Psoas muscle (tissue), 8 donors: Measurements from ENCODE around the gene GNG7. TPM values are rescaled to one million over a fixed set of nuclear protein-coding genes. Genes with fewer than 3 reads are reported as not detected.

Experiments
- ATAC-seq, 4 donors: fragments of 200-7000 bp; cut with Tn5 transposase; one replicate each; pipeline ENCODE4 v1.9.1; 2020; ENCODE audit warnings: moderate library complexity in 3 of 4, mild to moderate bottlenecking in 2 of 4
- DNase-seq, 2 donors: peaks; one replicate each; pipeline ENCODE4 v3.0.0-alpha.2; 2020
- H3K27ac ChIP-seq: fragments of 200-600 bp; one replicate; pipeline ENCODE4 v1.8.0; 2022
- H3K27me3 ChIP-seq, 3 donors: fragments of 200-600 bp in 1 of 3; one replicate each; pipeline versions ENCODE4 v1.6.1 to v1.8.0; 2013 to 2022; ENCODE audit warnings: low read length in 2 of 3, mild to moderate bottlenecking in 2 of 3, moderate library complexity in 1 of 3; ENCODE audit not compliant: insufficient read depth in 3 of 3
- H3K36me3 ChIP-seq, 2 donors: fragments of 200-600 bp in 1 of 2; one replicate each; pipeline versions ENCODE4 v1.6.1 to v1.8.0; 2013 to 2022; ENCODE audit warnings: low read depth in 1 of 2, mild to moderate bottlenecking in 1 of 2, moderate library complexity in 1 of 2; ENCODE audit not compliant: insufficient read depth in 1 of 2
- H3K4me1 ChIP-seq: fragments of 200-600 bp; one replicate; pipeline ENCODE4 v1.8.0; 2022
- H3K4me3 ChIP-seq: fragments of 200-600 bp; one replicate; pipeline ENCODE4 v1.8.0; 2022; ENCODE audit warnings: mild to moderate bottlenecking
- H3K9me3 ChIP-seq: fragments of 200-600 bp; one replicate; pipeline ENCODE4 v1.8.0; 2022
- CTCF ChIP-seq: fragments of 200-600 bp; IDR thresholded peaks from one replicate; pipeline ENCODE4 v1.8.0; 2022; ENCODE audit warnings: antibody characterized with exemption
- WGBS, 3 donors: extraction: QIAGEN DNeasy Blood & Tissue Kit; methylation state at CpG; one replicate each; pipeline versions ENCODE4 v1.1.6 to v1.1.7; 2013; 5-methylcytosine and 5-hydroxymethylcytosine counted together
- intact Hi-C, 2 donors: fragments of 100-400 bp; cut with DNase I; formaldehyde crosslinking; loops; one replicate each; pipeline versions ENCODE4 v1.11.0 to v1.14.2; 2022
- polyA plus RNA-seq, 3 donors: library from polyadenylated mRNA; stranded (reverse); fragments of 200-250 nt; gene quantifications; one replicate each; pipeline ENCODE4 v1.2.3, GENCODE V29; 2013
- total RNA-seq, 4 donors: library from RNA; stranded (reverse); fragmentation: NEBNext Ultra II Directional in 2 of 4; extraction: Animal tissue kit (Norgen Biotek cat#: 25700) in 2 of 4; gene quantifications; one replicate each; pipeline versions ENCODE4 v1.2.1 to v1.2.4, GENCODE V29; 2021 to 2023
- donor health status: healthy with polysubstance abuse.
- donor health status: DM: no; HTN: no; CAD: no; lungs with moderate emphysema.
- donor health status: Bipolar disorder and iron deficiency.
- donor health status: healthy.
- donor health status: DM: yes; HTN: yes; CAD: no.
- donor health status: DM: no; HTN: no; CAD: no.
- donor health status: DM: no; HTN: no; CAD: no.
- donor health status: DM: yes; HTN: yes; CAD: no.

Gene GNG7
- total and polyA plus RNA-seq, 7 donors: 0.48 to 5.4 (median 1.2) TPM

GRCh38 chr19:2728783-2729387 lies 26.4 kb upstream of the GNG7 start:
- ATAC-seq: no peak
- DNase-seq: no peak
- H3K4me1 ChIP-seq: no peaks in the 10 kb centered on the region
- TF ChIP-seq CTCF: no peak
- intact Hi-C loops: no loop called here
- no peak overlapping the region for H3K27ac ChIP-seq
- H3K27me3 ChIP-seq: peaks cover 0 to 26% (median 11%) of the 10 kb centered on the region in 3 donors
- H3K36me3 ChIP-seq: peaks cover 0 to 12% of the 10 kb centered on the region in 2 donors
- WGBS, 3 donors: 74 to 77% (median 77%) methylated on average over 23 of the region's 23 CpGs
- no peak overlapping the region for H3K4me3 ChIP-seq
- no peaks in the 10 kb centered on the region for H3K9me3 ChIP-seq

GRCh38 chr19:2727640-2727944 lies 25.1 kb upstream of the GNG7 start:
- no peak overlapping the region for H3K27ac ChIP-seq
- TF ChIP-seq CTCF: no peak
- H3K4me1 ChIP-seq: no peaks in the 10 kb centered on the region
- no peak for DNase-seq
- intact Hi-C loops: no loop called here
- H3K4me3 ChIP-seq: no peak overlapping the region
- H3K9me3 ChIP-seq: no peaks in the 10 kb centered on the region
- ATAC-seq: no peak
- H3K36me3 ChIP-seq: peaks cover 0 to 7% of the 10 kb centered on the region in 2 donors
- 49 to 58% (median 52%) methylated on average over 16 of the region's 16 CpGs for WGBS, 3 donors
- peaks cover 0 to 32% (median 12%) of the 10 kb centered on the region in 3 donors for H3K27me3 ChIP-seq

- ATAC-seq (no peak), DNase-seq (no peak)
- intact Hi-C loops: no loop called here
- Histone ChIP-seq H3K27me3 (peaks cover 0 to 37% (median 12%) of the 10 kb centered on the region in 3 donors), H3K4me1 (no peaks in the 10 kb centered on the region), H3K9me3 (no peaks in the 10 kb centered on the region), H3K27ac (no peak overlapping the region), H3K36me3 (peaks cover 0 to 2% of the 10 kb centered on the region in 2 donors), H3K4me3 (no peak overlapping the region)
- TF ChIP-seq CTCF: no peak
- WGBS, 3 donors: 10 to 16% (median 12%) methylated on average over 25 to 26 of the region's 26 CpGs
Observed at GRCh38 chr19:2726904-2727639, 24.6 kb upstream of the GNG7 start.

- no peak overlapping the region for H3K4me3 ChIP-seq
- intact Hi-C loops: no loop called here
- DNase-seq (peak in 1 of 2 donors; percentile 4), ATAC-seq (no peak)
- no peaks in the 10 kb centered on the region for H3K36me3 ChIP-seq
- H3K27ac ChIP-seq: no peak overlapping the region
- TF ChIP-seq CTCF: no peak
- H3K4me1 ChIP-seq: no peaks in the 10 kb centered on the region
- WGBS, 3 donors: 55 to 65% (median 56%) methylated on average over 15 of the region's 15 CpGs
- peaks cover 0 to 44% (median 18%) of the 10 kb centered on the region in 3 donors for H3K27me3 ChIP-seq
- no peaks in the 10 kb centered on the region for H3K9me3 ChIP-seq
Observed at GRCh38 chr19:2726160-2726855, 23.8 kb upstream of the GNG7 start.
